Natural killer cell (primary cell): ENCODE data around the gene ACBD4. TPM values are rescaled to one million over a fixed set of nuclear protein-coding genes. Genes with fewer than 3 reads are reported as not detected.

Experiments used
- ATAC-seq, 3 donors: fragments of 150-1000 bp in 2 of 3; fragments of 200-7000 bp in 1 of 3; cut with Tn5 transposase; 1 replicate in 1 of 3; 2 replicates in 2 of 3; pipeline ENCODE4 v1.10.0; 2021; ENCODE audit warnings: mild to moderate bottlenecking in 2 of 3, moderate library complexity in 2 of 3
- DNase-seq, 2 donors: peaks; one replicate each; pipeline versions ENCODE4 v3.0.0 to v3.0.0-alpha.2; 2013 to 2021; ENCODE audit warnings: mixed read lengths in 1 of 2
- H3K27ac ChIP-seq: one replicate; pipeline ENCODE4 v1.5.1; 2013; ENCODE audit warnings: mild to moderate bottlenecking, low read length
- H3K27me3 ChIP-seq: one replicate; pipeline ENCODE4 v1.6.1; 2013; ENCODE audit warnings: low read length; ENCODE audit not compliant: control insufficient read depth, insufficient read depth
- H3K36me3 ChIP-seq: one replicate; pipeline ENCODE4 v1.6.1; 2013; ENCODE audit warnings: low read length; ENCODE audit not compliant: control insufficient read depth, insufficient read depth
- H3K4me1 ChIP-seq: one replicate; pipeline ENCODE4 v1.6.1; 2013; ENCODE audit warnings: low read length; ENCODE audit not compliant: control insufficient read depth, insufficient read depth
- H3K4me3 ChIP-seq: one replicate; pipeline ENCODE4 v1.5.1; 2013; ENCODE audit warnings: low read length
- H3K9me3 ChIP-seq: one replicate; pipeline ENCODE4 v1.6.1; 2013; ENCODE audit warnings: low read length; ENCODE audit not compliant: control insufficient read depth, insufficient read depth
- H3K27ac Mint-ChIP-seq, 2 donors: one replicate each; pipeline ENCODE4 v1.8.0; 2022; ENCODE audit warnings: mild to moderate bottlenecking in 2 of 2, mixed read lengths in 2 of 2, moderate library complexity in 1 of 2
- H3K27me3 Mint-ChIP-seq, 2 donors: one replicate each; pipeline ENCODE4 v1.8.0; 2022; ENCODE audit warnings: low read depth in 2 of 2, mixed read lengths in 2 of 2
- H3K36me3 Mint-ChIP-seq: one replicate; pipeline ENCODE4 v1.8.0; 2022; ENCODE audit warnings: mixed read lengths
- H3K4me1 Mint-ChIP-seq, 2 donors: one replicate each; pipeline ENCODE4 v1.8.0; 2022; ENCODE audit warnings: mixed read lengths in 2 of 2
- H3K4me3 Mint-ChIP-seq: one replicate; pipeline ENCODE4 v1.8.0; 2022; ENCODE audit warnings: mild to moderate bottlenecking, moderate library complexity, mixed read lengths
- H3K9me3 Mint-ChIP-seq, 2 donors: one replicate each; pipeline ENCODE4 v1.8.0; 2022; ENCODE audit warnings: mixed read lengths in 2 of 2
- WGBS: methylation state at CpG from one replicate; pipeline ENCODE4 v1.1.7; 2013; ENCODE audit warnings: missing lambda C conversion rate; ENCODE audit not compliant: insufficient coverage; 5-methylcytosine and 5-hydroxymethylcytosine counted together
- intact Hi-C: fragments of 100-400 bp; cut with micrococcal nuclease; formaldehyde crosslinking; loops from one replicate; pipeline ENCODE4 v1.14.2; 2022
- total RNA-seq, 4 donors: library from RNA; stranded (reverse); fragments of 120-200 nt in 1 of 4; gene quantifications; one replicate each; pipeline versions ENCODE4 v1.2.3 to v1.2.4, GENCODE V29; 2013 to 2022
- TF ChIP-seq, protein P1 (sequence below): fragments of 200-600 bp; IDR thresholded peaks from one replicate; pipeline ENCODE4 v1.8.0; 2022; ENCODE audit warnings: antibody characterized with exemption

ACBD4 gene
- total RNA-seq, 3 donors from 2014 or later (not counting 1 experiment from before 2014, with no cell fraction given), result 12.0 to 15.9 (median 14.2) TPM

DNA sequence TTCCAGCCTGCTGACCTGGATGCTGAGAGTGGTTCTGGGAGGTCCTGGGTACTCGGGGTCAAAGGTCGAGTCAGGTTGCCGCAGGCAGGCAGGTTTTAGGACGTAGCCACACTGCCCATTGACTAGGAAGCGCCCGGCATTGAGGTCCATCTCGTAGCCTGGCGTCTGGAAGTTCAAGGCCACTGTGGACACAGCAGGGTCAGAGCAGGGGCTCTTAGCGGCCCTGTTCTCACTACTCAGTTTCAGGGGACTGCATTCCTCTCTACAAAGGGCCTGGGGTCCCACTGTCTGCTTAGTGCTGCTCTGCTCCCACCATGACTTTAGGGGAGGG, 22.1 kb upstream of the ACBD4 start:
- H3K27ac Mint-ChIP-seq, result no peak overlapping the region
- Histone ChIP-seq H3K9me3 (no peaks in the 10 kb centered on the region), H3K27ac (no peak overlapping the region), H3K36me3 (no peaks in the 10 kb centered on the region), H3K27me3 (no peaks in the 10 kb centered on the region), H3K4me1 (no peaks in the 10 kb centered on the region), H3K4me3 (no peak overlapping the region)
- no peaks in the 10 kb centered on the region for H3K9me3 Mint-ChIP-seq
- no peak overlapping the region for H3K4me3 Mint-ChIP-seq
- H3K4me1 Mint-ChIP-seq, result no peaks in the 10 kb centered on the region
- intact Hi-C loops, result no loop called here
- DNase-seq (no peak), ATAC-seq (no peak)
- H3K36me3 Mint-ChIP-seq, result no peaks in the 10 kb centered on the region
- TF ChIP-seq, protein P1, sequence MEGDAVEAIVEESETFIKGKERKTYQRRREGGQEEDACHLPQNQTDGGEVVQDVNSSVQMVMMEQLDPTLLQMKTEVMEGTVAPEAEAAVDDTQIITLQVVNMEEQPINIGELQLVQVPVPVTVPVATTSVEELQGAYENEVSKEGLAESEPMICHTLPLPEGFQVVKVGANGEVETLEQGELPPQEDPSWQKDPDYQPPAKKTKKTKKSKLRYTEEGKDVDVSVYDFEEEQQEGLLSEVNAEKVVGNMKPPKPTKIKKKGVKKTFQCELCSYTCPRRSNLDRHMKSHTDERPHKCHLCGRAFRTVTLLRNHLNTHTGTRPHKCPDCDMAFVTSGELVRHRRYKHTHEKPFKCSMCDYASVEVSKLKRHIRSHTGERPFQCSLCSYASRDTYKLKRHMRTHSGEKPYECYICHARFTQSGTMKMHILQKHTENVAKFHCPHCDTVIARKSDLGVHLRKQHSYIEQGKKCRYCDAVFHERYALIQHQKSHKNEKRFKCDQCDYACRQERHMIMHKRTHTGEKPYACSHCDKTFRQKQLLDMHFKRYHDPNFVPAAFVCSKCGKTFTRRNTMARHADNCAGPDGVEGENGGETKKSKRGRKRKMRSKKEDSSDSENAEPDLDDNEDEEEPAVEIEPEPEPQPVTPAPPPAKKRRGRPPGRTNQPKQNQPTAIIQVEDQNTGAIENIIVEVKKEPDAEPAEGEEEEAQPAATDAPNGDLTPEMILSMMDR, result no peak
- no peaks in the 10 kb centered on the region for H3K27me3 Mint-ChIP-seq
- 93% methylated on average over 9 of the region's 9 CpGs for WGBS

DNA sequence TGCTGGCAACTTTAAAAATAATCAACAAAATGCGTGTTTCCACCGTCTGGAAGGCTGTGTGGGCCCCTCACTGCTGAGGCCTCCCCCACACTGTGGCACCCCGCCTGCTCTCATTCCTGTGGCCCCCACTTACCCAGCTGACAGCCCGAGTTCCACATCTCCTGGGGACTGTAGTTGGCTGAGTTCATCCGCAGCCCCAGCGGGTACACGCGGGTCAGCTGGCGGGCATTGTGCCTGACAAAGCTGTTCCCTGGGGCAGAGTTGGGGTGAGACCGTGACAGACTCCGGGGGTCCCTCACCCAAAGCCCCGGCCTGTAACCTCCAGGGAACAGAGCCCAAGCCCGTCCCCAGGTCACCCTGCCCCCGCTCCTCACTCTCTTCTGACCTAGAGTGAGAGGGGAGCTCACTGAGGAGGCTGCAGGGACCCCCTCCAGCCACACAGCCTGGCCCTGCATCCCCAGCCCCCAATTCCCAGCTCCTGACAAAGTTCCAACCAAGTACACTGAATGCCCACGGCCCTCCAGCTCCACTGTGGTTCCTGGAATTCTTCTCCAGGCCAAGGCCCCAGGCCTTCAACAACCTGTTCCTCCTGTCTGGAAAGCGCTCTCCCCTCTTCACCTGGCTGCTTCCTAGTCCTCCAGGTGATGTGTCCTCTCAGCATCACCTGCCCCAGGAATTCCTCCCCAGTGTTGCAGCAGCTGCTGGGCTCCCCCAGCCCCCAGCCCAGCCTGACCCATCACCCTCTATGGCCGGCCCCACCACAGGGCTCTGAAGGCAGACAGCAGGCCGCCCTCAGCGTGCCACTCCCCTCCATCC, 21.2 kb upstream of the ACBD4 start:
- TF ChIP-seq, protein P1, result no peak
- no peak overlapping the region for H3K27ac ChIP-seq
- H3K27ac Mint-ChIP-seq, result no peak overlapping the region
- H3K27me3 Mint-ChIP-seq, result no peaks in the 10 kb centered on the region
- intact Hi-C loops, result no loop called here
- H3K4me3 ChIP-seq, result no peak overlapping the region
- H3K4me1 Mint-ChIP-seq, result no peaks in the 10 kb centered on the region
- H3K36me3 ChIP-seq, result no peaks in the 10 kb centered on the region
- no peaks in the 10 kb centered on the region for H3K4me1 ChIP-seq
- no peak for ATAC-seq
- H3K9me3 Mint-ChIP-seq, result no peaks in the 10 kb centered on the region
- no peaks in the 10 kb centered on the region for H3K27me3 ChIP-seq
- no peak for DNase-seq
- 91% methylated on average over 19 of the region's 19 CpGs for WGBS
- no peaks in the 10 kb centered on the region for H3K36me3 Mint-ChIP-seq
- no peaks in the 10 kb centered on the region for H3K9me3 ChIP-seq
- no peak overlapping the region for H3K4me3 Mint-ChIP-seq

DNA sequence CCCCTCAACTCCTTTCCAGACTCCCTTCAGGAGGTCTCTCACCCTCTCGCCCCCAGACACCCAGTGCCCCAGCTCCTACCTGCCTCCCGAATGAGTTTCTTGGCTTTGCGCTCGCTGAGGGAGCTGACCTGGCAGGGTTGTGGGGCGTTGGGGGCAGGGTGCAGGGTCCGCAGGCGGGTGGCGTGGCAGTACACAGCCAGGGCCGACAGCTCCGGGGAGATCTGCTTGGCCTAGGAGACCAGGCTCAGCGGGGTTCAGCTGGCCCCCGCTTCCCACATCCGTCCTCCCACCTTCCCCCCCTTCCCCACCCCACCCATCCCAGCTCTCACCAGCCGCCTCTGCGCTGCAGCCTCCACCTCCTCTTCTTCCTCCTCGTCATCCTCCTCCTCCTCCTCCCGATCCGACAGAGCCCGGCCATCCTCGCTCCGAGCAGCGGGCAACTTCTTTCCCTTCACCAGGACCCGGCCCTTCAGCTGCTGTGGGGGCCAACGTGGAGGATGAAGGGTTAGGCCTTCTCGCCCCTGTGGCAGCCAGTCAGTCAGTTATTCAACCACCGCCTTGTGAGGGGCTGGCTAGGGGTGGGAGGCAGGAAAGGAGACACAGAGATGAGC, 20.4 kb upstream of the ACBD4 start:
- H3K36me3 ChIP-seq, result no peaks in the 10 kb centered on the region
- H3K9me3 ChIP-seq, result no peaks in the 10 kb centered on the region
- 91% methylated on average over 26 of the region's 26 CpGs for WGBS
- no peak overlapping the region for H3K27ac ChIP-seq
- TF ChIP-seq, protein P1, result no peak
- no peak for ATAC-seq
- no peaks in the 10 kb centered on the region for H3K9me3 Mint-ChIP-seq
- DNase-seq, result no peak
- no peaks in the 10 kb centered on the region for H3K4me1 ChIP-seq
- peaks cover under 1% of the 10 kb centered on the region for H3K27me3 ChIP-seq
- no peaks in the 10 kb centered on the region for H3K27me3 Mint-ChIP-seq
- H3K36me3 Mint-ChIP-seq, result no peaks in the 10 kb centered on the region
- H3K4me3 ChIP-seq, result no peak overlapping the region
- H3K4me1 Mint-ChIP-seq, result no peaks in the 10 kb centered on the region
- H3K4me3 Mint-ChIP-seq, result no peak overlapping the region
- intact Hi-C loops, result no loop called here
- H3K27ac Mint-ChIP-seq, result no peak overlapping the region
